CD4-positive, alpha-beta memory T cell (primary cell): ENCODE results near the gene LIPC. TPM values are rescaled to one million over a fixed set of nuclear protein-coding genes. Genes with fewer than 3 reads are reported as not detected.

Experiments used
- CTCF ChIA-PET: fragments of 350-600 bp; sonication (Branson Sonifier 250); formaldehyde crosslinking; loops from one replicate; lab custom pipeline; 2021; ENCODE audit warnings: inconsistent platforms; ENCODE audit not compliant: partially characterized antibody; lab: Charles Lee
- POLR2A ChIA-PET: fragments of 350-600 bp; sonication (Branson Sonifier 250); formaldehyde crosslinking; loops from one replicate; lab custom pipeline; 2021; ENCODE audit not compliant: partially characterized antibody; lab: Charles Lee
- DNase-seq, 5 donors: peaks; one replicate each; pipeline versions ENCODE4 v3.0.0 to v3.0.0-alpha.2; 2020 to 2022; ENCODE audit warnings: mixed read lengths in 1 of 5
- H3K27ac ChIP-seq: one replicate; pipeline ENCODE4 v1.7.0; 2013; ENCODE audit warnings: low read depth, low read length
- H3K27me3 ChIP-seq: 2 replicates; pipeline ENCODE4 v1.7.0; 2013; ENCODE audit warnings: mild to moderate bottlenecking, low read length, moderate library complexity; ENCODE audit not compliant: insufficient read depth
- H3K36me3 ChIP-seq: 2 replicates; pipeline ENCODE4 v1.7.0; 2013; ENCODE audit warnings: mild to moderate bottlenecking, low read length, moderate library complexity; ENCODE audit not compliant: insufficient read depth
- H3K4me1 ChIP-seq: 2 replicates; pipeline ENCODE4 v1.7.0; 2013; ENCODE audit warnings: mild to moderate bottlenecking, low read length, moderate library complexity; ENCODE audit not compliant: insufficient read depth
- H3K4me3 ChIP-seq, 2 donors: one replicate each; pipeline ENCODE4 v1.7.0; 2013; ENCODE audit warnings: low read length in 2 of 2, mild to moderate bottlenecking in 1 of 2
- H3K9me3 ChIP-seq, 2 donors: one replicate each; pipeline ENCODE4 v1.7.0; 2013; ENCODE audit warnings: low read length in 2 of 2, control low read depth in 1 of 2; ENCODE audit not compliant: control insufficient read depth in 1 of 2
- H3K27ac Mint-ChIP-seq, 7 donors: one replicate each; pipeline ENCODE4 v1.8.0; 2020 to 2021; ENCODE audit warnings: mixed read lengths in 7 of 7, mild to moderate bottlenecking in 6 of 7, inconsistent platforms in 3 of 7, moderate library complexity in 3 of 7
- H3K27me3 Mint-ChIP-seq, 2 donors: one replicate each; pipeline ENCODE4 v1.8.0; 2020 to 2021; ENCODE audit warnings: mixed read lengths in 2 of 2
- H3K36me3 Mint-ChIP-seq, 2 donors: one replicate each; pipeline ENCODE4 v1.8.0; 2020 to 2021; ENCODE audit warnings: mixed read lengths in 2 of 2, inconsistent platforms in 1 of 2, mild to moderate bottlenecking in 1 of 2
- H3K4me1 Mint-ChIP-seq, 4 donors: one replicate each; pipeline ENCODE4 v1.8.0; 2020 to 2021; ENCODE audit warnings: mixed read lengths in 4 of 4, mild to moderate bottlenecking in 1 of 4
- H3K4me3 Mint-ChIP-seq, 8 donors: one replicate each; pipeline ENCODE4 v1.8.0; 2020 to 2021; ENCODE audit warnings: mixed read lengths in 8 of 8, mild to moderate bottlenecking in 7 of 8, moderate library complexity in 6 of 8, inconsistent platforms in 3 of 8
- H3K9me3 Mint-ChIP-seq, 8 donors: one replicate each; pipeline ENCODE4 v1.8.0; 2020 to 2021; ENCODE audit warnings: mixed read lengths in 8 of 8, mild to moderate bottlenecking in 5 of 8, inconsistent platforms in 3 of 8, moderate library complexity in 1 of 8
- intact Hi-C: fragments of 100-400 bp; cut with micrococcal nuclease; formaldehyde crosslinking; loops from one replicate; pipeline ENCODE4 v1.15.1; 2023
- polyA plus RNA-seq, 2 donors: library from polyadenylated mRNA; unstranded; fragments of 300-500 nt; fragmentation: Illumina TruSeq; gene quantifications; one replicate each; pipeline ENCODE4 v1.2.3, GENCODE V29; 2021
- total RNA-seq, 2 experiments: library from RNA; stranded (reverse); gene quantifications; one replicate each; pipeline ENCODE4 v1.2.3, GENCODE V29; 2021

The LIPC gene
- total and polyA plus RNA-seq, 4 experiments from 2014 or later, result 0.25 to 2.4 (median 0.41) TPM; not detected in 1

- H3K4me1 ChIP-seq, result no peaks in the 10 kb centered on the region
- Mint-ChIP-seq H3K9me3 (peaks cover 0 to 3% (median 0%) of the 10 kb centered on the region in 8 donors), H3K36me3 (no peaks in the 10 kb centered on the region), H3K4me3 (no peak overlapping the region), H3K27ac (peak overlapping the region in 1 of 7 donors; percentile 64), H3K27me3 (peaks cover 0 to 3% of the 10 kb centered on the region in 2 donors), H3K4me1 (peaks cover 0 to 3% (median under 1%) of the 10 kb centered on the region in 4 donors)
- H3K9me3 ChIP-seq, result no peaks in the 10 kb centered on the region
- H3K4me3 ChIP-seq, result no peak overlapping the region
- DNase-seq, result no peak
- intact Hi-C loops, result no loop called here
- no peak overlapping the region for H3K27ac ChIP-seq
- CTCF ChIA-PET, result no interaction called here
- no peaks in the 10 kb centered on the region for H3K27me3 ChIP-seq
- H3K36me3 ChIP-seq, result no peaks in the 10 kb centered on the region
- POLR2A ChIA-PET, result no interaction called here
Measured at GRCh38 chr15:58537033-58537432, 105.2 kb downstream of the LIPC start.

GRCh38 chr15:58538225-58538727 lies 106.5 kb downstream of the LIPC start:
- ChIA-PET POLR2A (no interaction called here), CTCF (no interaction called here)
- H3K4me3 ChIP-seq, result no peak overlapping the region
- H3K36me3 ChIP-seq, result no peaks in the 10 kb centered on the region
- no peaks in the 10 kb centered on the region for H3K4me1 ChIP-seq
- no peak overlapping the region for H3K4me3 Mint-ChIP-seq
- H3K36me3 Mint-ChIP-seq, result no peaks in the 10 kb centered on the region
- H3K4me1 Mint-ChIP-seq, result peaks cover 0 to 4% (median under 1%) of the 10 kb centered on the region in 4 donors
- H3K27me3 ChIP-seq, result no peaks in the 10 kb centered on the region
- intact Hi-C loops, result no loop called here
- H3K27ac ChIP-seq, result no peak overlapping the region
- peaks cover 0 to 3% (median 0%) of the 10 kb centered on the region in 8 donors for H3K9me3 Mint-ChIP-seq
- H3K27me3 Mint-ChIP-seq, result peaks cover 0 to 3% of the 10 kb centered on the region in 2 donors
- no peaks in the 10 kb centered on the region for H3K9me3 ChIP-seq
- DNase-seq, result no peak
- no peak overlapping the region for H3K27ac Mint-ChIP-seq

DNA sequence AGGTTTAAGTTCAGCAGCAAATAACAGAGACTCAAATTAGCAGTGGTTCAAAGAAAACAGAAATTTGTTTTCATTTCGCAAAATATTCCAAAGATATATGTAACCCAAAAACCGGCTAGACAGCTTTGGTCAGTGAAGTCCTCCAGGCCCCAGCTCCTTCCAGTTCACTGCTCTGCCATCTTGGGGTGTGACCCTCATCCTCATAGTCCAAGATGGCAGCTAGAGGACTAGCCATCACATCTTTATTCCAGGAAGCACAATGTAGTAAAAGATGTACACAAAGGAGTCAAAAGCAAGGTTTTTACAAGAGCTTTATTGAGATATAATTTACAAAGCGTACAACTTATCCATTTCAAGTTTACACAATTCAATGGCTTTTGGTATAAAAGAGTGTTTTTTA lies 107.1 kb downstream of the LIPC start:
- H3K27me3 Mint-ChIP-seq, result peaks cover 0 to 3% of the 10 kb centered on the region in 2 donors
- CTCF ChIA-PET, result no interaction called here

GRCh38 chr15:58539548-58539947 lies 107.8 kb downstream of the LIPC start:
- POLR2A ChIA-PET, result no interaction called here
- DNase-seq, result no peak
- Histone ChIP-seq H3K36me3 (no peaks in the 10 kb centered on the region), H3K9me3 (no peaks in the 10 kb centered on the region), H3K27ac (no peak overlapping the region), H3K4me3 (no peak overlapping the region), H3K27me3 (no peaks in the 10 kb centered on the region), H3K4me1 (peaks cover under 1% of the 10 kb centered on the region)
- Mint-ChIP-seq H3K4me1 (peaks cover under 1 to 4% (median 2%) of the 10 kb centered on the region in 4 donors), H3K4me3 (peak overlapping the region in 1 of 8 donors; percentile 67), H3K27me3 (peaks cover 0 to 3% of the 10 kb centered on the region in 2 donors), H3K9me3 (peaks cover 0 to 3% (median 0%) of the 10 kb centered on the region in 8 donors), H3K36me3 (no peaks in the 10 kb centered on the region), H3K27ac (peak overlapping the region in 1 of 7 donors; percentile 19)
- intact Hi-C loops, result no loop called here
- CTCF ChIA-PET, result no interaction called here

More for the DNA sequence above, 107.1 kb downstream of the LIPC start:
- H3K9me3 Mint-ChIP-seq, result peaks cover 0 to 3% (median 0%) of the 10 kb centered on the region in 8 donors
- H3K4me1 Mint-ChIP-seq, result peaks cover 0 to 4% (median 1%) of the 10 kb centered on the region in 4 donors
- H3K27ac Mint-ChIP-seq, result no peak overlapping the region
- H3K4me3 Mint-ChIP-seq, result no peak overlapping the region
- no peaks in the 10 kb centered on the region for H3K9me3 ChIP-seq
- POLR2A ChIA-PET, result no interaction called here
- no peaks in the 10 kb centered on the region for H3K36me3 Mint-ChIP-seq
- no peaks in the 10 kb centered on the region for H3K27me3 ChIP-seq
- H3K36me3 ChIP-seq, result no peaks in the 10 kb centered on the region
- H3K4me1 ChIP-seq, result no peaks in the 10 kb centered on the region
- H3K27ac ChIP-seq, result no peak overlapping the region
- H3K4me3 ChIP-seq, result no peak overlapping the region
- no peak for DNase-seq
- intact Hi-C loops, result no loop called here

GRCh38 chr15:58541410-58542087 lies 109.8 kb downstream of the LIPC start:
- POLR2A ChIA-PET, result no interaction called here
- H3K27ac ChIP-seq, result no peak overlapping the region
- H3K36me3 ChIP-seq, result no peaks in the 10 kb centered on the region
- H3K36me3 Mint-ChIP-seq, result no peaks in the 10 kb centered on the region
- no peaks in the 10 kb centered on the region for H3K27me3 ChIP-seq
- peaks cover 19% of the 10 kb centered on the region for H3K4me1 ChIP-seq
- DNase-seq, result no peak
- H3K27ac Mint-ChIP-seq, result no peak overlapping the region
- H3K4me3 Mint-ChIP-seq, result no peak overlapping the region
- H3K4me3 ChIP-seq, result no peak overlapping the region
- intact Hi-C loops, result no loop called here
- peaks cover 9 to 21% (median 15%) of the 10 kb centered on the region in 4 donors for H3K4me1 Mint-ChIP-seq
- CTCF ChIA-PET, result no interaction called here
- no peaks in the 10 kb centered on the region for H3K9me3 ChIP-seq
- peaks cover 0 to 3% (median 0%) of the 10 kb centered on the region in 8 donors for H3K9me3 Mint-ChIP-seq
- peaks cover 0 to 3% of the 10 kb centered on the region in 2 donors for H3K27me3 Mint-ChIP-seq

- intact Hi-C loops, result no loop called here
- peaks cover 10 to 23% (median 18%) of the 10 kb centered on the region in 4 donors for H3K4me1 Mint-ChIP-seq
- no peaks in the 10 kb centered on the region for H3K36me3 ChIP-seq
- no peaks in the 10 kb centered on the region for H3K9me3 ChIP-seq
- H3K4me3 Mint-ChIP-seq, result no peak overlapping the region
- DNase-seq, result no peak
- no peaks in the 10 kb centered on the region for H3K36me3 Mint-ChIP-seq
- peaks cover 0 to 2% (median 0%) of the 10 kb centered on the region in 8 donors for H3K9me3 Mint-ChIP-seq
- H3K27me3 ChIP-seq, result no peaks in the 10 kb centered on the region
- CTCF ChIA-PET, result no interaction called here
- no peaks in the 10 kb centered on the region for H3K27me3 Mint-ChIP-seq
- no peak overlapping the region for H3K27ac ChIP-seq
- POLR2A ChIA-PET, result no interaction called here
- H3K27ac Mint-ChIP-seq, result peak overlapping the region in 1 of 7 donors; percentile 35
- peaks cover 19% of the 10 kb centered on the region for H3K4me1 ChIP-seq
- H3K4me3 ChIP-seq, result no peak overlapping the region
Measured at GRCh38 chr15:58543664-58544335, 112.0 kb downstream of the LIPC start.

DNA sequence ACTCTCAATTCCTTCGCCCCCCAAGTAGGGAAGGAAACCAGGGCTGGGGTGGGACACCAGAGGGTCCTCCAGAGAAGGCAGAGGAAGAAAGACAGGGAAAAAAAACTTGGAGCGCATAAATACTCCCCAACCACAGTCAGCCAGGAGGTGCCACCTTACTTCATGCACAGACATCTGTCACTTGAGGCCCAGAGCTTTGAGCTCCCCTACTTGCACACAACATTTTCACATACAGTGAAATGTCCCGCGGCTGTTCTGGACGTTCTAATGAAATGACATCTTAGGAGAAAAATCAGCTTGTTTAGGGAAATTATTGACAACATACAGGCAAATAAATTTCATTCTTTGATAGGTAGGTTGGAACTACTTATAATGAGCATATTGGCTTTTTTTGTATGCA lies 113.0 kb downstream of the LIPC start:
- Mint-ChIP-seq H3K9me3 (peaks cover 0 to 2% (median 0%) of the 10 kb centered on the region in 8 donors), H3K27me3 (no peaks in the 10 kb centered on the region), H3K27ac (peak overlapping the region in 4 of 7 donors; percentile 55 to 89 (median 76)), H3K36me3 (no peaks in the 10 kb centered on the region), H3K4me3 (peak overlapping the region in 2 of 8 donors; percentile 51 to 74), H3K4me1 (peaks cover 10 to 23% (median 18%) of the 10 kb centered on the region in 4 donors)
- Histone ChIP-seq H3K4me1 (peaks cover 19% of the 10 kb centered on the region), H3K36me3 (no peaks in the 10 kb centered on the region), H3K9me3 (no peaks in the 10 kb centered on the region), H3K27me3 (no peaks in the 10 kb centered on the region), H3K4me3 (no peak overlapping the region), H3K27ac (no peak overlapping the region)
- POLR2A ChIA-PET, result no interaction called here
- CTCF ChIA-PET, result no interaction called here
- DNase-seq, result no peak
- intact Hi-C loops, result no loop called here
